Measurements from ENCODE around the gene IQCH. TPM values are rescaled to one million over a fixed set of nuclear protein-coding genes. Genes with fewer than 3 reads are reported as not detected.

IQCH gene
- total RNA-seq, 1 donor from 2014 or later = 0.51 TPM

DNA sequence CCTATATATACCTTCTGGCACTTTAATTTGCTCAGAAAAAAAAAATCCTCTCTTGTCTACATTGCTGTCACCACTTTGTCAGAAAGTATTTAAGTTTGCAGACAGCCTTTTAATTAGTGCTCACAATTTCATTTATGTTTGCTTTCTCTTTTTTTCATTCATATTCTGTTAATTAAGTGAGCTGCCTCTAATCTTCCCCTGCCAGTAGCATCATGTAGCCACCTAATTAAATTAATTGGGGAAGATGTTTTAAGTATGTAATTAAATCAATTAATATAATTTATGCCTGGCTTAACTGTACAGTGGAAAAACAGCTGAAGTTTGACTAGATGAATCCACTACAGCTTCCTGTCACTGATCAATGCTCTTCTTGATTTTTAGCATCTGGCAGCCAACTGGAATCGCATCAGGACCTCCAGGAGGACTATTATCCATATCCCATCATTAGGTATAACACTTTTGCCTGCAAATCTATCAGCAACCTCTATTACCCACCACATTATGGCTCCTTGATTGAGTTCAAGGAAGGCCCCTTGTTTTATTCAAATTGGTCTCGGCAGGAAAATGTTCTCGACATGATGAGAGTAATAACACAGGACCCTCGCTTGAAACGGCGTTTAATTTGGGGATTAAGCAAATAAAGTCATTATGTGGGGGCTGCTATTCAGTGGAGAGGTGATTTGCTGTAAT, 118.5 kb downstream of the IQCH start:
- DNase-seq (ENCODE audit: missing footprints) (no peak), ATAC-seq (no peak)
- intact Hi-C loops (cut with DNase I) = no loop called here

DNA sequence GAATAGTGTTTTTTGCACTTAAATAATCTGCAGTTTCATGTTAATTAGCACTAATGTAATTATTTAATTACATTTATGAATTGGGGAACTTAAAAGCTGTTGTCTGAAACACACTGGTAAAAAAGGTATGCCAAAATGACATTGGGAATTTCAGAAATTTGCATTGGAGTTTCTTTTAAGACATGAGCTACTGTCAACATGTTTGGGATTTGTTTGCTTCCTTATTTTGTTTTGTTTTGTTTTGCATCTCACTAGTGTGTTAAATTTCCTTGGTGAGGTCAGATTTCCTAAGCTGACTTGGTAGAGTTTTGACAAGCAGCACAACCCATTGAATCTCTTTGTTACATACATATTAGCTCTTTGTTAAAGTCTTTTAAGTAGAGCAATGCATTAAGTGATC, 119.4 kb downstream of the IQCH start:
- intact Hi-C loops (cut with DNase I) = no loop called here
- no peak for DNase-seq (ENCODE audit: missing footprints)
- no peak for ATAC-seq

DNA sequence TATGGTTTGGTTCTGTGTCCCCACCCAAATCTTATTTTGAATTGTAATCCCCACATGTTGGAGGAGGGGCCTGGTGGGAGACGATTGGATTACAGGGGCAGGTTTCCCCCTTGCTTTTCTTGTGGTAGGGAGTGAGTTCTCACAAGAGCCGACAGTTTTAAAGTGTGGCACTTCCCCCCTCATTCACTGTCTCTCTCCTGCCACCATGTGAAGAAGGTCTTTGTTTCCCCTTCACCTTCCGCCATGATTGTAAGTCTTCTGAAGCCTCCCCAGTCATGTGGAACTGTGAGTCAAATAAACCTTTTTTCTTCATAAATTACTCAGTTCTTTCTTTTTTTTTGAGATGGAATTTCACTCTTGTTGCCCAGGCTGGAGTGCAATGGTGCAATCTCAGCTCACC, 124.9 kb downstream of the IQCH start:
- ATAC-seq (no peak), DNase-seq (ENCODE audit: missing footprints) (no peak)
- intact Hi-C loops (cut with DNase I) = no loop called here

DNA sequence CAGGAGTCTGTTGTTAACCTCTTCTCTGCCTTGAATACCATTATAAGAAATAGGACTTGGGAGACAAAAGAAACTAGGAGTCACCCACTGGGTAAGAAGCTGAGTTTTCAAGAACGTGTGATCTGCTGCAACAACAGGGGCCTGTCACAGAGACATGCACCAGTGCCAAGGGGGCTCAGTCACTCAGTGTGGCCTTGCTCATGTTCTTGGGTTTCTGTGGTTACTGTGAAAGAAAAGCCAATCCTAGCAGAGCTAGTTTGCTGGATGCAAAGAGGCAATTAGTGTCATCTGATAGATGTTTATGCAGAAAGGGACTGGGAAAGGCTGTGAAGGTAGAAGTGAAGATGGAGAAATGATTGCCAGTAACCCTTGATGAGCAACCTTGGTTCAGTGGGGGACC, 126.3 kb downstream of the IQCH start:
- ATAC-seq (no peak), DNase-seq (ENCODE audit: missing footprints) (no peak)
- intact Hi-C loops (cut with DNase I) = no loop called here

DNA sequence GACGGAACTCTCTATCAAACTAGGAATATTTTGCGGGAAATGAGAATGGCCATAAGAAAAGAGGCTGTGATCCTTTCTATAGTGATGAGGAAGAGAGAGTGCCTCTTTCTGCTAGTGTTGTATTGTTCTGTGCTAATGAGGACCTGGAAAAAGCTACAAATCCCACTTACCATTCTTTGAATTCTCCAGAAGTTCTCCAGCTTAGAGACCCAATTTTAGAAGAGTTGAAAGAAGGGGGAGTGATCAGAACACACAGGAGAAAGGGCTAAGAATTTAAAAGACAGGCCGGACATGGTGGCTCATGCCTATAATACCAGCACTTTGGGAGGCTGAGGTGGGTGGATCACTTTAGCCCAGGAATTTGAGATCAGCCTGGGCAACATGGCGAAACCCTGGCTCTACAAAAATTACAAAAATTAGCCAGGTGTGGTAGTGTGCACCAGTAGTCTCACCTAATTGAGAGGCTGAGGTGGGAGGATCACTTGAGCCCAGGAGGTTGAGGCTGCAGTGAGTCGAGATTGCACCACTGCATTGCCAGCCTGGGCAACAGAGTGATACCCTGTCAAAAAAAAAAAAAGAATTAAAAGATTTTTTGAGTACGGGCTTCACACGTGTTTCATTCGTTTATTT, 126.9 kb downstream of the IQCH start:
- no peak for DNase-seq (ENCODE audit: missing footprints)
- intact Hi-C loops (cut with DNase I) = no loop called here
- ATAC-seq = no peak

DNA sequence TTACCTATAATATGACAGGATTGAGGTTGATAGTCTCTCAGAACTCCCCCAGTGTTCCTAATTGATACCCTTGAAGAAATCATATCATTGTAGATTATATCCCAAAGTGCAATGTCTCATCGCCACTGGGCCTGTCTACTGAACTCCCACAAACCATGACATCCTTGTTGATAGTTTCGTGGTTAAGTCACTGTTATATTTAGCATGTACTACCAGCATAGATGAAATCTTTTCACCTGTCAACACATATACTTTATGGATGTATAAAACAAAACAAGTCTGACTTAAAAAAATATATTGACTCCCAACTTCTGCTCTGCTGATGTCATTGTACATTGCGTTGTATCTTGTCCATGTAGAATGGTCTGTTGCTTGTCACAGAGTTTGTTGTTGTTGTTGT, 128.1 kb downstream of the IQCH start:
- ATAC-seq (no peak), DNase-seq (ENCODE audit: missing footprints) (no peak)
- intact Hi-C loops (cut with DNase I) = no loop called here

DNA sequence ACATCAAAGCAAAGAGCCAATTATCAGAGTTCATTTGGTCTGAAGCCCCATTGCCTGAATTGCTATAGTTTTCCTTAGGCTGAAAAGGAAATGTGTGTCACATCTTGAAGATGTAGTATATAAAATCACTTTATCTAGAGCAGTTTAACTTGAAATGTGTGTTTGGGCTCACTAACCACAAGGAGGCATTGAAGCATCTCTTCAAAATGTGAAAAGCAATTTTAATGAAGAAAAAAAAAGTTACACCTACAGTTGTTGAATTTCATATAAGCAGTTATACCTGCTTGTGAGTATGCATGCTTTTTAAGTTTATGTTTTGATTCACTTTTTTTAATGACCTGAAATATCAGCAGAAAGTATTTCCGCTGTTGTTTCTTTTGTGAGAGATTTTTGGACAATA, 129.3 kb downstream of the IQCH start:
- intact Hi-C loops (cut with DNase I) = no loop called here
- ATAC-seq (no peak), DNase-seq (ENCODE audit: missing footprints) (no peak)

DNA sequence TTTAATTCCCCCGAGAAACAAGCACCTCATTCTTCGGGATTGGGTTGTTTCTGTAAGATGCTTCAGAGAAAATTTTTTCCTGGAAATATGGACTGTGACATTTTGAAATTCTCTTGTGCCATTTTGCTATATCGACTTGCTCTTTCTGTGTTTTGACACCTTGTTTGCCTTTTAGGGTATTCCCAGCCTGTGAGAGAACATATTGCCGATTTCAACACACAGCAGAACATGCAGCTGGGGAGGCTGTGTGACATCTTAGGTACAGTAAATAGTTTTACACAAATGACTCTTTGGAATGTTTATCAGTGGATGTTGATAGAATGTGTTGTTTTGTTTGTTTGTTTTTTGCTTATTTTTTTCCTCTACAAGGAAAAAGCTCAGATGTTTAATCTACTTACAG, 130.2 kb downstream of the IQCH start:
- no peak for DNase-seq (ENCODE audit: missing footprints)
- intact Hi-C loops (cut with DNase I) = no loop called here

DNA sequence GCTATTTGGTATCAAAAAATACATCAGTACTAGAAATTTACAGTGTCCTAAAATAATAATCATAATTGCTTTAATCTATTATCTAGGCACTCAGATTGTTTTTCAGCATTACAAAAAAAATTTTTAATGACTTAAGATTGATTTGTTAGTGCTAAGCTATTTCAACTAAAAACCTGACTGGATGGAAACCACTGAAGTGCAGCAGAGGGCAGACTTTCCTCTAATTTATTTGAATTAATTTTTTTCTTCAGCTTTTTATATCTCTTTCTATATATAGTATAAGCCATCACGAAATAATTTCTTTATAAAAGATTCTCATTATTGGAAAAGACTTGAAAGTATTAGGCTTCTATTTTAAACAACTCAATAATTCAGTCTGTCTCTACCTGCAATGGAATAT, 131.4 kb downstream of the IQCH start:
- DNase-seq (ENCODE audit: missing footprints) = no peak
- no peak for ATAC-seq
- intact Hi-C loops (cut with DNase I) = no loop called here

More for the DNA sequence above, 130.2 kb downstream of the IQCH start:
- no peak for ATAC-seq

DNA sequence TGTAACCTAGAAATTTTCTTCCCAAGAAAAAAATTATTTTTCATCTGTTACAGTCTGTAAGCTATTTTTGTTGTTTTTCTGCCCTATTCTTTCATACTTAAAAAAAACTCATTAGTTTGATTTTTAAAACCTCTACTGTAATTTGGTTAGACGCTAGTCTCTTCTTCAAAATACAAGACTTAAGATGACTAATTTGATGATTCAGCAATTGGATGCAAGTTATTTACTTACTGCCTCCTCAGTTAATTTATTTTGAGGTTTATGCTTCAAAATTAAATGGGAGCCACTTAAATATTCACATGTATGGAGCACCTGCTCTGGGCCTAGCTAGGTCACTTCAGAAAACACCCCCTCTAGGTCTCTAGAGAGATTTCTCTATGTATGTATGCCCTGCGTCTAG, 132.4 kb downstream of the IQCH start:
- ATAC-seq = no peak
- intact Hi-C loops (cut with DNase I) = no loop called here
- no peak for DNase-seq (ENCODE audit: missing footprints)

DNA sequence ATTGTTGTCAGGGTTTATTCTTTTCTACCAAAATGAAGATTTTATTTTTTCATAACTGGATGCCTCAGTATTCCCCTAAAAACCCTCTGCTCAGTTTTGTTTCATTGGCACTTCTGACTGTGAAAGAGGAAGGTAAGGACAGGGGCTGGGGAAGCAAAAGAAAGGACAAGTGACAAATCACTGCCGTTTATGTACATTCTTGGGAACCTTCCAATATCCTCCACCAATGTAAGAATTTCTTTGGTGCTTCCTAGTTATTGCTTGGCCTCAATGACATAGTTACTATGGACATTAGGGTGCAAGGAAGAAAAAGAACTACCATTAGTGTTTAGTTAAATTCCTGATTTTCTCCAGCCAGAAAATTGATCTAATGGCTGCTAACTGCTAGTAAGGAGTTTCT, 135.4 kb downstream of the IQCH start:
- no peak for DNase-seq (ENCODE audit: missing footprints)
- ATAC-seq = no peak
- intact Hi-C loops (cut with DNase I) = no loop called here

DNA sequence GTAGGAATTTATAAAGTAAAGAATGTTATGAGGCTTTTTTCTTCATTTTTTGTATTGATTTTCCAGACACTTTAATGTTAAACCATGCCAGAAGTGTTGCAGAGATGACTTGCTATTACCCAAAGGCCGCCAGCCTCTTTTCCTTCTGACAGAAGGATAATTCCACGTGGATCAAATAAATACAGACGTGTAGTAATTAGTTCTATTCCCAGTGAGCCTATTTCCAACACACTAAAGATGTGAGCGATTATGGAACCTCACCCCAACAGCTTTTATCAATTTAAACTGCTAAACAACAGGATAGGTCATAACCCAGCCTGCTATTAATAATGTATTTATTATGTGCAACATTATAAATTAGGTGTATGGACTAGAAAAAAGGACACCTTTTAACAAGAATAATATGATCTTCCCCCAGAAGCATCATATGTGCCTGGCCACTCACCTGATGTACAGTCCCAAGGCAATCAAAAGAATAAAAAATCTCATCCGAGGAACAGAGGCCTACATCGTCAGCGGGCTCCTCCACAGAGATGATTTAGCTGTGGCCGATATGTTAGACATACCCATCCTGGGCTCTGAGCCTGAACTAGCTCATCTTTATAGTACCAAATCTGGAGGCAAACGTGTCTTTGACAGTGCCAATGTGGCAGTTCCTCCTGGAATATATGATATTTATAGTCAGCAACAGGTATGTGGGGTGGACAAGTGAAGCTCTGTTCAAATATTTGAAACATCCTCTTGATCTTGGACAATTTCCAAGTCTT, 140.5 kb downstream of the IQCH start:
- ATAC-seq (no peak), DNase-seq (ENCODE audit: missing footprints) (no peak)
- intact Hi-C loops (cut with DNase I) = no loop called here

DNA sequence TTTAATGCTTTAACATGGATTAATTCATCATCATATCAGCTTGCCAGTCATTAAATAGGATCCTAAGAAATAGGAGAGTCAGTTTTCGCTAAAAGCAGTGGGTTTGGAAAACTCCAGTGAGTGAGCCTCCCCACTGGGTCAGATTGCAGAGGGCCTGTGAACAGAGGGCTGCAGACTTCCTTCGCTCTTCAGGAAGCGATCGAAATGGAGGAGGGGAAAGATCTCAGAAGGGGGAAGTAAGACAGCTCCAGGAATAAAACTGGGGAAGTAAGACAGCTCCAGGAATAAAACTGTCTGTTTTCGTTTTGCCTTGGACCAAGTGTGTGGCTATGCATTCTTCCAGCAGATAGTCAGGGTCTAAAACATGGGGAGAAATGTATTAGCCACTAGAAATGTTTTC, 141.5 kb downstream of the IQCH start:
- intact Hi-C loops (cut with DNase I) = no loop called here
- peak; percentile 28 for ATAC-seq
- no peak for DNase-seq (ENCODE audit: missing footprints)

DNA sequence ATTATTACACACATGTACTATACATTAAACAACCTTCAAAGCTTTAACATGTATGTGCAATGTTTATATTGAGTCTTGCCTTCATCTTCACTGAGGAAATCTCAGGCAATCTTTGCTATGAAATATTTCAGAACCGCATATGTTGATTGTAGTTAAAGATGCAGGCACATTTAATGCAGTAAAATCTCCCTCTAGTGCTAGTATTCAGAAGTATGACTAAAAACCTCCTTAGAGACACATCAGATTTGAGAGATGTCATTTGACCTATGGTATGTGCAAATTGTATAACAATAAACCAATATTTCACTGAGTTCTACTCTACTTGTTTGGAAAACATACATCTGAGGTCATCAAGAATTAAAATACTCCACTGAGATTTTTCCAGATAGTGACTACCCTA, 142.6 kb downstream of the IQCH start:
- intact Hi-C loops (cut with DNase I) = no loop called here
- no peak for ATAC-seq
- DNase-seq (ENCODE audit: missing footprints) = no peak

DNA sequence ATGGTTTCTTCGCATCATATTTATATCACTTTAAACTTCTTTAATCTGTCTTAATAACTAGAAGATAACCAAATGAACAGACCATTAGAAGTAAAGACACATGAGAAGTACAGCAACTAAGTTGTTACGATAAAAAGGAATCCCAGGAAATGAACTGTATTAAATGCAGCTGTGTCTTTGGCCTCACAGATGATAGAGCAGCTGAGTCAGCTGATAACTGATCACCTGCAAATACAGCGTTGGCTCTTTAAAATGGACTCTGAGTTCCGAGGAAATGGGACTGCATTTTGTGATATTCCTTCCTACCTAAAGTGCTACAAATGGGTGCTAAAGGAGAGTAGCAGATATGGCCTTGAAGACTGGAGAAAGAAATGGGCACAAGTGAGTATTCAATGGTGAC, 145.3 kb downstream of the IQCH start:
- ATAC-seq (no peak), DNase-seq (ENCODE audit: missing footprints) (no peak)
- intact Hi-C loops (cut with DNase I) = no loop called here

DNA sequence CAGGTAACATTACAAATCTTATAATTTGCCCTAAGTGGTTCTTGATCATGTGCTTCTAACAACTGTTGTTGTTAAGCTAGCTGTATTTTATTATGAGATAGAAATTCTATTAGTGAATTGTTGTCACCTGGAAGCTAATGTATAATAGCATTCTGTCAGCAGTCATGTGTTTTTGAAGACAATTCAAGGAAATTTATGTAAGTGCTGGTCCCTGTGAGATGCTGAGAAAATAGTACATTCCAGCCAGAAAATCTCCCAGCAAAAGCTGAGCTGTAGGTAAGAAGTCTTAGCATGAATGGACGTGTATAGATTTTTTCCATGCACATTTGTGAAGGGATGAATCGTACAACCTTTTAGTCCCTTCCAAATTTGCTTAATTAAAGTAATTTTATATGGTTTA, 146.3 kb downstream of the IQCH start:
- DNase-seq (ENCODE audit: missing footprints) = no peak
- no peak for ATAC-seq
- intact Hi-C loops (cut with DNase I) = no loop called here

DNA sequence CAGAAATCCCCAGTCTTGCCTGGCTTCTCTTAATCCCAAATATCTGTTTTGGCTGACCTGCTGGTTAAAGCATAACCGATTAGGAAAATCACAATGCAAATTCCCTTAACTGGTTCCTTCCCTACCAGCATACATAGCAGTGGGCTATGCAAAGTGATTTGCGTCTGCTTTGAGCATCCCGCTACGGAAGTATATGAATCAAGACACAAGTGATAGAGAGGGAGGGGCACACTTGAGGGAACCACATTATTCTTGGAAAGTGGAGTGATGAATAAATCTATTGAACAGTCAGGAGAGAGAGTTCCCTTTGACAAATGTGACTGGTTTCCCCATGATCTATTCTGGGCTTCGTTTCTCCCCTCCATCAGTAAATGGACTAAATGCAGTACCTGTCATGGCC, 146.8 kb downstream of the IQCH start:
- intact Hi-C loops (cut with DNase I) = no loop called here
- no peak for DNase-seq (ENCODE audit: missing footprints)
- ATAC-seq = no peak

DNA sequence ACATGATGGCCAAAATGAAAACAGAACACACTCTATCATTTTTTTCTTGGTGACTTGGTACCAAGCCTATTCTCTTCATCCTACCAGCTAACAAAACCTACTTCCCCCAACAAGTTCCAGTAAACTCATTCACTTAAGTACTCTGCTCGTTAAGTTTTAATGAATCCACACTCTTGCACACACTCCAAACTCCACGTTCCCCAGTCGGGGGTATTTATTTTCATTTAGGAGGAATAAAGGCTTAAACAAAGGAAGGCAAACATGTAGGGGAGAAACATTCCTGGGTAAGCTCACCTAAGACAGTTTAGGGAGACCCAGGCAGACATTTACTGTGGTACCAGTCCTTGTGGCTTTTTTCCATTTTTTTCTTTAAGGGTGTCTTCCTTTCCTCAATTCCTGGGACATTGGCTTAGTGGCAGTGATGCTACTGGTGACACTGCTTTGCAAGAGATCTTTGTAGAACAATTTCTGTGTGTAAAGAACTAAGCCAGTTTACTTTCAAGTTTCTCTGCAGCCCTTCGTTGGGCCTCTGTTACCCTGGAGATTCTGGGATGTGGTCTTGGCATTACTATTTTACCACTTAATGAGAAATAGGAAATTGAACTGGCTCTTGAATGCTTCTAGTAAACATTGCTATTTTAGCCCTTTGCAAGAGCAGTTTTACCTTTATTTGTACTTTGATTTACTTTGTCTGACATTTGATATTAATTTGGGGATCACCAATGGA, 149.0 kb downstream of the IQCH start:
- ATAC-seq (no peak), DNase-seq (ENCODE audit: missing footprints) (no peak)
- intact Hi-C loops (cut with DNase I) = no loop called here

All from Right ventricle myocardium inferior (tissue), 1 donor.